ENCODE results near the gene GPR22. TPM values are rescaled to one million over a fixed set of nuclear protein-coding genes. Genes with fewer than 3 reads are reported as not detected.

Gene GPR22
- total and polyA plus RNA-seq, 2 of the 8 experiments (the other 6 are each of a cell fraction or from before 2014, with no cell fraction given): 0.02 TPM; not detected in 1

- H3K4me3 ChIP-seq (ENCODE audit: extremely low read depth in 1 of 4, insufficient read depth in 2 of 4, low read depth in 3 of 4, low read length in 4 of 4): no peak overlapping the region
- no peaks in the 10 kb centered on the region; a peak in 1 of 4 replicates for H3K9me3 ChIP-seq (ENCODE audit: insufficient read depth in 2 of 2, low read depth in 1 of 2, low read length in 1 of 2)
- H3K4ac ChIP-seq (replicated peaks; ENCODE audit: insufficient read length, low read depth, low read length): no peak overlapping the region
- no peak overlapping the region for H3K56ac ChIP-seq (replicated peaks; ENCODE audit: insufficient read length, low read depth, low read length)
- ChIA-PET POLR2A (ENCODE audit: partially characterized antibody) (no interaction called here), CTCF (ENCODE audit: partially characterized antibody) (no interaction called here)
- FAIRE-seq (no peak), DNase-seq (ENCODE audit: low read depth in 1 of 2, low spot score in 2 of 2) (no peak)
- no peak overlapping the region for H2BK120ac ChIP-seq (replicated peaks; ENCODE audit: low read depth, low read length)
- no peak overlapping the region for H3K14ac ChIP-seq (ENCODE audit: insufficient read length)
- no peak overlapping the region for H2AFZ ChIP-seq (ENCODE audit: low read length)
- H3K27ac ChIP-seq (ENCODE audit: low read depth, low read length): no peak overlapping the region
- H3K23ac ChIP-seq (ENCODE audit: insufficient read length): no peak overlapping the region
- H2BK15ac ChIP-seq (ENCODE audit: low read length): no peak overlapping the region
- H3K23me2 ChIP-seq (ENCODE audit: low read depth, low read length): no peaks in the 10 kb centered on the region
- no peak overlapping the region for H4K8ac ChIP-seq (ENCODE audit: extremely low read depth, insufficient read depth, low read length)
- H3K4me1 ChIP-seq (replicated peaks in 1 of 4; ENCODE audit: control insufficient read depth in 3 of 4, insufficient read depth in 4 of 4, low read length in 3 of 4): no peaks in the 10 kb centered on the region
- peaks cover 0 to 3% of the 10 kb centered on the region in 2 experiments for H4K20me1 ChIP-seq (replicated peaks in 1 of 2; ENCODE audit: control insufficient read depth in 1 of 2, insufficient read depth in 2 of 2, low read length in 2 of 2)
- H3K36me3 ChIP-seq (ENCODE audit: control insufficient read depth in 2 of 4, insufficient read depth in 4 of 4, low read length in 3 of 4): no peaks in the 10 kb centered on the region
- H4K5ac ChIP-seq (ENCODE audit: insufficient read length, low read depth, low read length): no peak overlapping the region
- no peak overlapping the region for H4K91ac ChIP-seq (replicated peaks; ENCODE audit: insufficient read length, low read length)
- no peak overlapping the region for H2BK12ac ChIP-seq (ENCODE audit: low read depth, low read length)
- H3K4me2 ChIP-seq (ENCODE audit: insufficient read depth in 1 of 2, low read depth in 2 of 2, low read length in 2 of 2): no peak overlapping the region
- no peak overlapping the region for H2AK5ac ChIP-seq (ENCODE audit: low read depth, low read length)
- H2BK20ac ChIP-seq (ENCODE audit: low read length): no peak overlapping the region
- no peak overlapping the region for H3K18ac ChIP-seq (ENCODE audit: extremely low read depth, low read length)
- H3K79me2 ChIP-seq (ENCODE audit: control insufficient read depth in 1 of 2, insufficient read depth in 2 of 2, low read length in 2 of 2): no peaks in the 10 kb centered on the region
- no peaks in the 10 kb centered on the region for H3K27me3 ChIP-seq (replicated peaks in 1 of 4; ENCODE audit: control insufficient read depth in 3 of 4, extremely low read depth in 1 of 4, insufficient read depth in 3 of 4, low read length in 3 of 4)
- H2BK5ac ChIP-seq (ENCODE audit: low read depth, low read length): no peak overlapping the region
- no peaks in the 10 kb centered on the region for H3K79me1 ChIP-seq (ENCODE audit: low read depth, low read length)
- no peak overlapping the region for H3K9ac ChIP-seq (replicated peaks in 1 of 4; ENCODE audit: extremely low read depth in 1 of 4, low read depth in 3 of 4, low read length in 3 of 4)
- TF ChIP-seq ZNF274 (IDR thresholded peaks at IDR 0.05; ENCODE audit: borderline replicate concordance, extremely low read depth, low read length) (no peak), BCL11A (IDR thresholded peaks at IDR 0.05; ENCODE audit: low read depth in 2 of 2, low read length in 2 of 2) (no peak), MAFK (IDR thresholded peaks at IDR 0.05; ENCODE audit: low read depth, low read length) (no peak)
These were observed 39.8 kb upstream of the GPR22 start for GRCh38 chr7:107430057-107430456.

All from H1 (cell line).